NCI-H2196 (cell line): ENCODE data around the gene LDLRAP1.
A peak's percentile ranks its signal among the peaks of the same experiment; 100 is the strongest.
"Not testable (repeated sequence)": the region's sequence is repeated elsewhere in the genome, so short reads cannot be mapped to it uniquely, and the experiment has no call there.

Experiments
- DNase-seq: peaks from one replicate; lab custom pipeline; 2025; ENCODE audit not compliant: unreplicated experiment; lab: John Stamatoyannopoulos, UW

LDLRAP1 gene

GRCh38 chr1:25599969-25600610 lies 56.7 kb downstream of the LDLRAP1 start:
- no peak for DNase-seq

- DNase-seq = peak; percentile 72
Measured at GRCh38 chr1:25600971-25601699, 57.7 kb downstream of the LDLRAP1 start.

- DNase-seq = not testable (repeated sequence)
Measured at GRCh38 chr1:25603779-25604538, 60.6 kb downstream of the LDLRAP1 start.

GRCh38 chr1:25607123-25607522 lies 63.7 kb downstream of the LDLRAP1 start:
- DNase-seq = no peak

- DNase-seq = peak; percentile 25
Measured at GRCh38 chr1:25608488-25609178, 65.2 kb downstream of the LDLRAP1 start.

GRCh38 chr1:25609921-25610320 lies 66.5 kb downstream of the LDLRAP1 start:
- DNase-seq = no peak

- DNase-seq = no peak
Measured at GRCh38 chr1:25610822-25611630, 67.6 kb downstream of the LDLRAP1 start.

- DNase-seq = no peak
Measured at GRCh38 chr1:25611843-25612242, 68.4 kb downstream of the LDLRAP1 start.

GRCh38 chr1:25612421-25612820 lies 69.0 kb downstream of the LDLRAP1 start:
- no peak for DNase-seq

- no peak for DNase-seq
Measured at GRCh38 chr1:25613091-25613490, 69.7 kb downstream of the LDLRAP1 start.

GRCh38 chr1:25614501-25615171 lies 71.2 kb downstream of the LDLRAP1 start:
- no peak for DNase-seq

GRCh38 chr1:25615172-25615541 lies 71.8 kb downstream of the LDLRAP1 start:
- no peak for DNase-seq

GRCh38 chr1:25615563-25616094 lies 72.2 kb downstream of the LDLRAP1 start:
- DNase-seq = no peak

- peak; percentile 94 for DNase-seq
Measured at GRCh38 chr1:25616095-25616986, 72.9 kb downstream of the LDLRAP1 start, which contains the start of gene MAN1C1. Gene MAN1C1 (plus strand): TSS chr1:25616791. CDS start chr1:25617798, 1,007 bp downstream.

GRCh38 chr1:25616987-25617624 lies 73.7 kb downstream of the LDLRAP1 start:
- no peak for DNase-seq

- DNase-seq = no peak
Measured at GRCh38 chr1:25617625-25618432, 74.4 kb downstream of the LDLRAP1 start.

GRCh38 chr1:25618433-25618808 lies 75.0 kb downstream of the LDLRAP1 start:
- DNase-seq = no peak
